C4-2B (cell line): ENCODE data around the gene AFDN.

Source experiments
- H3K27ac ChIP-seq: fragments of 450-650 bp; 2 replicates; pipeline ENCODE4 v1.5.1; 2017
- CTCF ChIP-seq: fragments of 450-650 bp; conservative IDR thresholded peaks from 2 replicates; pipeline ENCODE4 v1.5.1; 2017; ENCODE audit warnings: mild to moderate bottlenecking
- ZFX ChIP-seq: fragments of 450-650 bp; IDR thresholded peaks from 2 replicates; pipeline ENCODE4 v1.6.1; 2017

The AFDN gene

DNA sequence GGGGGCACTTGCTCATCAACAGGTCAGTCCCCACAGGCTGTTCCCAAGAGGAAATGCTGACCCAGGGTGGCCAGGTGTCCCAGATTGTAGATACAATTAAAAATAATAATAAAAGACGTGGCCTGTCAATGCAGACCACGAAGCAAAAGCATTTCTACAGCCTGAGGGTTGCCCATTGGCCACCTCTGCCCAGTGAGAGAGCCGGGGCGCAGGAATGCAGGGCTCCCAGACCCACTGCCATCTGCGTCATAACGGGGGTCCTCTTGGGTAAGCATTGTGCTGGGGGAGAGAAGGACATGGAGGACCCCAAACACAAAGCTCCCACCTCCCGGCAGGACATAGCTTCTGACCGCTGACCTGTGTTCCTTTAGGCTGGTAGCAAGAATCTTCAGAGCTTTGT lies 22.9 kb upstream of the AFDN start:
- TF ChIP-seq ZFX (no peak), CTCF (no peak)

GRCh38 chr6:167804281-167805013 lies 22.3 kb upstream of the AFDN start:
- no peak overlapping the region for H3K27ac ChIP-seq
- TF ChIP-seq CTCF = no peak
- no peak for TF ChIP-seq ZFX

More for the DNA sequence above, 22.9 kb upstream of the AFDN start:
- H3K27ac ChIP-seq = no peak overlapping the region

DNA sequence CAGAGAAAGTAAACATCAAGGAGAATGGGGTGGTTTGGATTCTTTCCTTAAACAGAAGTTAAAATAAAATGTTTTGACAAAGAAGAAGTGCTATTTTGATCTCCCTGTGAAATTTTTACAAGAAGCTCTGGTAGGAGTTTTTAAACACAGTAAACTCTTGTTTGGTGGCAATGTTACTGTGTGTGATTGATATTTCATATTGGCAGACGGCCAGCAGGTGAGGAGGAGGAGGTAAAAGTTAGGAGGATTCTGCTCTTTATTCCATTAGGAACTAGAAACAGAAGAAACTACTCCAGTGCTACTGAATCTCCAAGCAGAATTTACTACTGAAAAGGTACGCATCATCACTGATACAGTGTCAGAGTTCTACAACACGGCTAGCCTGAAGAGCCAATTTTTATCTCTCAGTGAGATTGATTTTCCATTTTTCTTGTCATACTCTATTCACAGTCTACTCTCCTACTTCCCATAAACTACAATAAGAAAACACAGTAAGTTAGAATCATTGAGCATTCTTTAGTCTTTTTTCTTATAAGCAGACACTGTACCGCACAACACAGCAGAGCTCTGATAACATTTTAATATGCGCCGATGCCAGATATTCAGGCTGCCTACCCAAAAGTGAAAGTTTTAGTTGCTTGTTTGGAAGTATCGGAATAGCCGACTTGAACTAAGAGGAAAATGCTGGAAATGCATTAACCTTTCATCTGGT lies 21.2 kb upstream of the AFDN start:
- no peak for TF ChIP-seq ZFX
- TF ChIP-seq CTCF = no peak
- no peak overlapping the region for H3K27ac ChIP-seq

GRCh38 chr6:167806061-167806700 lies 20.5 kb upstream of the AFDN start:
- no peak overlapping the region for H3K27ac ChIP-seq
- TF ChIP-seq ZFX = no peak
- no peak for TF ChIP-seq CTCF

- no peak for TF ChIP-seq CTCF
- H3K27ac ChIP-seq = no peak overlapping the region
These were observed 19.5 kb upstream of the AFDN start for GRCh38 chr6:167807200-167807599.

DNA sequence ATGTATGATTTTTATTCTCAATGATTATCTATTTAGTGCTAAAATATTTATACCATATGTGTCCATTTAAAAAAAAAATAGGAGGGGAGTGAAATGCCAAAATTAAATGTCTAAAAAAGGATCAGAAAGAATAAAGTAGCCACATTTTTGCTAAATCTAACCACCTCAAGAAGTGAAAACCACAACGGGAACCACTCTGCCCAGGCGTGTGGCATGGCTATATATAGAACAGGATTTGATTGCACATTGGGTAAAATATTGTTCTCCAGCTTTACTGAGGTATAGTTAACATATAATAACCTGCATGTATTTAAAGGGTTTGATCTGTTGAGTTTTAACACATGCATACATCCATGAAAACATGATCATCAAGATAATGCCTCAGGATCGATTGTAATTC lies 19.0 kb upstream of the AFDN start:
- TF ChIP-seq CTCF = no peak
- no peak for TF ChIP-seq ZFX

DNA sequence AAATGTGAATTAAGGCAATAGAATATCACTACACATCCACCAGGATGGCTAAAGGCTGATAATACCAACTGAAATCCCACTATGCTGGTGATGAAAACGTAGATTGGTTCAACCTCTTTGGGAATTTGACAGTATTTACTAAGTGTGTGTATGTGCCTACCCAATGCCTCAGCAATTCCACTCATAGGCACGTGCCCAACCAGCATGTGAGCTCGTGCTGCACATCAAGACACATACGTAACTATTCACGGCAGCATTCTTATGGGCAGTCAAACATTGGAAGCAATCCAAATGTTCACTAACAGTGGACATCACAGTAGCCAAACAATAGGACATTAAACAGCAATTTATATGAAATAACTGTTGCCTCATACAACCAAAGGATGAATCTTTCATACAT lies 15.7 kb upstream of the AFDN start:
- TF ChIP-seq CTCF (no peak), ZFX (no peak)
- H3K27ac ChIP-seq = no peak overlapping the region

More for the DNA sequence above, 19.0 kb upstream of the AFDN start:
- H3K27ac ChIP-seq = no peak overlapping the region
